Naive thymus-derived CD8-positive, alpha-beta T cell (primary cell): ENCODE measurements around the gene ZNF532. TPM values are rescaled to one million over a fixed set of nuclear protein-coding genes. Genes with fewer than 3 reads are reported as not detected.
A peak's percentile ranks its signal among the peaks of the same experiment; 100 is the strongest.
"Not testable (repeated sequence)": the region's sequence is repeated elsewhere in the genome, so short reads cannot be mapped to it uniquely, and the experiment has no call there.

Source experiments
- ATAC-seq, 2 donors: fragments of 150-1000 bp; cut with Tn5 transposase in 1 of 2; sonication (Bioruptor Pico), chemical (Tn5 transposase) in 1 of 2; 1 replicate in 1 of 2; 2 replicates in 1 of 2; pipeline ENCODE4 v1.10.0; 2021; ENCODE audit warnings: mild to moderate bottlenecking in 2 of 2, moderate library complexity in 2 of 2
- POLR2A ChIA-PET: fragments of 350-600 bp; sonication (Branson Sonifier 250); formaldehyde crosslinking; loops from one replicate; lab custom pipeline; 2021; ENCODE audit warnings: antibody characterized with exemption; lab: Charles Lee
- DNase-seq, 10 donors: peaks; one replicate each; pipeline versions ENCODE4 v3.0.0 to v3.0.0-alpha.2; 2020 to 2022
- H3K27ac Mint-ChIP-seq, 10 donors: one replicate each; pipeline ENCODE4 v1.8.0; 2020 to 2022; ENCODE audit warnings: mild to moderate bottlenecking in 10 of 10, mixed read lengths in 10 of 10, moderate library complexity in 4 of 10, inconsistent platforms in 1 of 10
- H3K27me3 Mint-ChIP-seq, 5 donors: one replicate each; pipeline ENCODE4 v1.8.0; 2021 to 2022; ENCODE audit warnings: mixed read lengths in 5 of 5
- H3K36me3 Mint-ChIP-seq, 3 donors: one replicate each; pipeline ENCODE4 v1.8.0; 2020 to 2022; ENCODE audit warnings: mixed read lengths in 3 of 3, mild to moderate bottlenecking in 2 of 3, inconsistent platforms in 1 of 3
- H3K4me1 Mint-ChIP-seq, 4 donors: one replicate each; pipeline ENCODE4 v1.8.0; 2021 to 2022; ENCODE audit warnings: mixed read lengths in 4 of 4
- H3K4me3 Mint-ChIP-seq, 10 donors: one replicate each; pipeline ENCODE4 v1.8.0; 2020 to 2022; ENCODE audit warnings: mild to moderate bottlenecking in 10 of 10, mixed read lengths in 10 of 10, moderate library complexity in 6 of 10, inconsistent platforms in 1 of 10
- H3K9me3 Mint-ChIP-seq, 9 donors: one replicate each; pipeline ENCODE4 v1.8.0; 2020 to 2022; ENCODE audit warnings: mixed read lengths in 9 of 9, mild to moderate bottlenecking in 3 of 9, inconsistent platforms in 1 of 9, moderate library complexity in 1 of 9
- polyA plus RNA-seq, 3 donors: library from polyadenylated mRNA; unstranded; fragments of 300-500 nt; fragmentation: Illumina TruSeq; gene quantifications; one replicate each; pipeline ENCODE4 v1.2.3, GENCODE V29; 2021
- total RNA-seq, 8 experiments: library from RNA in 2 of 8; stranded (reverse) in 2 of 8; gene quantifications; one replicate each; pipeline ENCODE4 v1.2.3 and lab custom pipeline; 2021 to 2026

ZNF532 gene, protein sequence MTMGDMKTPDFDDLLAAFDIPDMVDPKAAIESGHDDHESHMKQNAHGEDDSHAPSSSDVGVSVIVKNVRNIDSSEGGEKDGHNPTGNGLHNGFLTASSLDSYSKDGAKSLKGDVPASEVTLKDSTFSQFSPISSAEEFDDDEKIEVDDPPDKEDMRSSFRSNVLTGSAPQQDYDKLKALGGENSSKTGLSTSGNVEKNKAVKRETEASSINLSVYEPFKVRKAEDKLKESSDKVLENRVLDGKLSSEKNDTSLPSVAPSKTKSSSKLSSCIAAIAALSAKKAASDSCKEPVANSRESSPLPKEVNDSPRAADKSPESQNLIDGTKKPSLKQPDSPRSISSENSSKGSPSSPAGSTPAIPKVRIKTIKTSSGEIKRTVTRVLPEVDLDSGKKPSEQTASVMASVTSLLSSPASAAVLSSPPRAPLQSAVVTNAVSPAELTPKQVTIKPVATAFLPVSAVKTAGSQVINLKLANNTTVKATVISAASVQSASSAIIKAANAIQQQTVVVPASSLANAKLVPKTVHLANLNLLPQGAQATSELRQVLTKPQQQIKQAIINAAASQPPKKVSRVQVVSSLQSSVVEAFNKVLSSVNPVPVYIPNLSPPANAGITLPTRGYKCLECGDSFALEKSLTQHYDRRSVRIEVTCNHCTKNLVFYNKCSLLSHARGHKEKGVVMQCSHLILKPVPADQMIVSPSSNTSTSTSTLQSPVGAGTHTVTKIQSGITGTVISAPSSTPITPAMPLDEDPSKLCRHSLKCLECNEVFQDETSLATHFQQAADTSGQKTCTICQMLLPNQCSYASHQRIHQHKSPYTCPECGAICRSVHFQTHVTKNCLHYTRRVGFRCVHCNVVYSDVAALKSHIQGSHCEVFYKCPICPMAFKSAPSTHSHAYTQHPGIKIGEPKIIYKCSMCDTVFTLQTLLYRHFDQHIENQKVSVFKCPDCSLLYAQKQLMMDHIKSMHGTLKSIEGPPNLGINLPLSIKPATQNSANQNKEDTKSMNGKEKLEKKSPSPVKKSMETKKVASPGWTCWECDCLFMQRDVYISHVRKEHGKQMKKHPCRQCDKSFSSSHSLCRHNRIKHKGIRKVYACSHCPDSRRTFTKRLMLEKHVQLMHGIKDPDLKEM (N-terminal part only)
- total RNA-seq: 1 to 10 TPM; 6.6 to 7.8 TPM
- polyA plus RNA-seq: under 1 TPM in 2 of 3 donors, not detected in 1; 0.07 to 0.98 TPM
- 1.5 to 8.6 (median 4.9) reads per million in 6 experiments for total RNA-seq (lab: John Stamatoyannopoulos, UW)

DNA sequence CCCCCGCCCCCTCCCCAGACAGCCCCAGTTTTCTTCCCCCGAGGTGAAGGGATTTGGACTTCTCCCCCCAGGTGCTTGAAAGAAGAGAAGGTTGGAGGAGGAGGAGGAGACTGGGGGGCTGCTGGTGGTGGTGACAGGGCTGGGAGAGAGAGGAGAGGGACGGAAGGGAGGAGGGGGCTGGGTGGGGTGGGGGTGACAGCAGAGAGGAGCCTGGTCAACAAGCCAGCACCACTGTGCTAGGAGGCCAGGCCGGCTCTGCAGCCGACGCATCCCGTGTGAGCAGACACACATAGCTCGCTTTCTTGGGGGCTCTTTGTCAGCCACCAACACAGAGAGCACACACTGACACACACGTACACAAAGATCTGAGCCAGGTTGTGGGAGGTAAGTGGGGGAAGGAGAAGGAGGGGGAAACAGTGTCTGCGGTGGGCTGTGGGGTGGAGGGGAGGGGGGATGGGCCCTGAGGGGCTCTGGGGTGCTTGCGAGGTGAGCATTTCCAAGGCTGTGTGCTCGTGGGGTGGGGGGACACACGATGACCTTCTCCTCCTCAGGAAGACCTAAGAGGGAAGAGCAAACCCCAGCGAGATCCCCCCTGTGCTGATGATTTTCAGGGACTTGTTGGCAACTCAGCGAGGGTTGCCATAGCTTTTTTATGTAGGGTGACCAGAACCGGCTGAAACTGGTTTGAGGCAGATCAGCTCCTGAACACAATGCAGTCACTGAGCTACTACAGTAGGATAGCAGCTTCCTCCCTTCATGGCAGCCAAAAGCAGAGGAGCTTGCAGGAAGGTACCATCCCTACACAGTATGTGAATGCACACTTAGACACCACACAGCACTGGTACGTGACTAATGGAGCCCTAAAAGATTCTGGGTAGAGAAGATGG is at the start of gene ZNF532:
ZNF532 (plus strand) TSS at position 732 of the 887 bp plus-strand sequence. CDS start 53,411 bp downstream, outside the sequence.
- Mint-ChIP-seq H3K4me1 (peaks cover 0 to 15% (median 7%) of the 10 kb centered on the region in 4 donors), H3K27ac (peak within 1 kb of the TSS in 5 of 10 donors; percentile 15 to 58 (median 49)), H3K27me3 (peaks cover 41 to 91% (median 60%) of the 10 kb centered on the region in 5 donors), H3K36me3 (peaks cover 0 to 16% (median 2%) of the 10 kb centered on the region in 3 donors), H3K9me3 (peaks cover 0 to 13% (median 3%) of the 10 kb centered on the region in 9 donors), H3K4me3 (peak within 1 kb of the TSS; percentile 36 to 77 (median 53))
- peak; percentile 20 to 46 for ATAC-seq
- peak in 3 of 10 donors; percentile 3 to 12 (median 4) for DNase-seq
- POLR2A ChIA-PET: interaction anchor here (1.4 kb wide), 1 partner anchor 17 kb away, joined by 4 read pairs; no protein-coding TSS in a partner anchor

DNA sequence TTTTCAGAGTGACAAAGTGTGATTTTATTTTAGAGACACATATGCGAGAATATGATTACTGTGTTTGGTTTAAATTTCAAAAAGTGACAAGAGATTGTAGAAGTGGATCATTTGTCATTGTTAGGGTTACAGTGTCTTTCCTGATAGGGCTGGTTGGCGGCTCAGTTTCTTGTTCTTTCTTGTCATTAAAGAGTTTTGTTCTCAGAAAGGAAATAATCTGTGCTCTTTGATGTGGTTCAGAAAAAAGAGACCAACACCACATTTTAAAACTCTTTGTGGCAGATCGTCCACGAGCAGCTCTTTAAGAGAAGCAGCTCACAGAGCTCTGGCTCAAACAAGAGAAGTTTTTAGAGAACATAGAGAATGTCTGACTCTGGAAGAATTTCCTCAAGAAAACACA is 45.6 kb upstream of the ZNF532 start:
- Mint-ChIP-seq H3K27me3 (peaks cover 39 to 78% (median 43%) of the 10 kb centered on the region in 5 donors), H3K27ac (peak overlapping the region in 4 of 10 donors; percentile 3 to 82 (median 38)), H3K4me3 (peak overlapping the region in 7 of 10 donors; percentile 12 to 68 (median 41)), H3K9me3 (peaks cover 0 to 6% (median 2%) of the 10 kb centered on the region in 9 donors), H3K36me3 (peaks cover 0 to 4% (median 0%) of the 10 kb centered on the region in 3 donors), H3K4me1 (peaks cover 14 to 21% (median 15%) of the 10 kb centered on the region in 4 donors)
- peak; percentile 91 to 94 for ATAC-seq
- DNase-seq: peak in 7 of 10 donors; percentile 14 to 84 (median 48)
- POLR2A ChIA-PET: no interaction called here

DNA sequence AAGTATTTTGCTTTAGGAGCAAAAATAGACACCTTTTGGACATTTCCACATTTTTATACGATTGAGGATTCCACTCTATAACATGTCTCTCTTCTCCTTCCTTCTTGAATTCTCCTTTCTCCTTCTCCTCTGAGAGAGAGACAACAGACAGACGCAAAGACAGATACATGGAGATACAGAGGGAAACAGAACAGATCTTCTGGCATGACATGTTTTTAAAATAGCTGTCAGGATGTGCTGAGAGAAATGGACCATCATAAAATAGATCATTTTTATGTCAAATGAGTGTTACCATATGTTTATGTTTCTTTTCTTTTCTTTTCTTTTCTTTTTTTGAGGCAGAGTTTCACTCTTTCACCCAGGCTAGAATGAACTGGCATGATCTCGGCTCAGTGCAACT is 44.4 kb upstream of the ZNF532 start:
- peaks cover 0 to 2% (median 0%) of the 10 kb centered on the region in 3 donors for H3K36me3 Mint-ChIP-seq
- POLR2A ChIA-PET: no interaction called here
- no peak for DNase-seq
- ATAC-seq: no peak
- peaks cover 14 to 21% (median 15%) of the 10 kb centered on the region in 4 donors for H3K4me1 Mint-ChIP-seq
- peaks cover 35 to 74% (median 40%) of the 10 kb centered on the region in 5 donors for H3K27me3 Mint-ChIP-seq
- no peak overlapping the region for H3K27ac Mint-ChIP-seq
- H3K4me3 Mint-ChIP-seq: peak overlapping the region in 4 of 10 donors; percentile 12 to 51 (median 37)
- H3K9me3 Mint-ChIP-seq: no peaks in the 10 kb centered on the region

DNA sequence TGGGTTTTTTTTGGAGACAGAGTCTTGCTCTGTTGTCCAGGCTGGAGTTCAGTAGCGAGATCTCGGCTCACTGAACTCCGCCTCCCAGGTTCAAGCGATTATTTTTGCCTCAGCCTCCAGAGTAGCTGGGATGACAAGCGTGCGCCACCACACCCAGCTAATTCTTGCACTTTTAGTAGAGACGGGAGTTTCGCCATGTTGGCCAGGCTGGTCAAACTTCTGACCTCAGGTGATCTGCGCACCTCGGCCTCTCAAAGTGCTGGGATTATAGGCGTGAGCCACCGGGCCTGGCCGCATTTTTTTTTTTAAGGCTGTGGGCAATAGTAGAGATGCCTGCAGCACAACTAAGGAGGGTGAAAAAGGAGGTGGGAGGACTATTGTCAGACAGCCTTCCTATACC is 41.7 kb upstream of the ZNF532 start:
- H3K27ac Mint-ChIP-seq: no peak overlapping the region
- H3K27me3 Mint-ChIP-seq: peaks cover 28 to 71% (median 35%) of the 10 kb centered on the region in 5 donors
- peaks cover 0 to 2% (median 0%) of the 10 kb centered on the region in 3 donors for H3K36me3 Mint-ChIP-seq
- no peak for ATAC-seq
- H3K4me3 Mint-ChIP-seq: no peak overlapping the region
- peaks cover 15 to 21% (median 15%) of the 10 kb centered on the region in 4 donors for H3K4me1 Mint-ChIP-seq
- peaks cover 0 to 3% (median 0%) of the 10 kb centered on the region in 9 donors for H3K9me3 Mint-ChIP-seq
- POLR2A ChIA-PET: no interaction called here
- DNase-seq: no peak

DNA sequence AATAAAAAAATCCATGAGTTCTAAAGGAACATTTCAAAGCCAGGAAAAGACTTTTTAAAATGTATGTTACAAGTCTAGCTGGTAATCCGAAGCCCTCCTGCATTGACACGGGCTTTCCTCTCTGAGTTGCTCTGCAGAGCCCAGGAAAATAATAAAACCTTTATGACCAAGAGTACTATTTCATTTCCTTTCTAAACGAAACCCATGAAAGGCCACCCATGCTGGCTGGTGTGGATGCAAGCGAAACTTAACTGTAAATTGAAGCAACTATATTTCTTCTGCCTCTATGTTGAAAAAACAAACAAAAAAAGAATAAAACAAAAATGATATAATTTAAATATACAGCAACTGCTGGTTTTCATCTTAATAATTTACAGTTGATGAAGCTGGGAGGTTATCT is 41.3 kb upstream of the ZNF532 start:
- Mint-ChIP-seq H3K27me3 (peaks cover 31 to 75% (median 35%) of the 10 kb centered on the region in 5 donors), H3K36me3 (peaks cover 0 to 2% (median 0%) of the 10 kb centered on the region in 3 donors), H3K4me3 (no peak overlapping the region), H3K4me1 (peaks cover 15 to 21% (median 15%) of the 10 kb centered on the region in 4 donors), H3K27ac (no peak overlapping the region), H3K9me3 (peaks cover 0 to 5% (median 0%) of the 10 kb centered on the region in 9 donors)
- POLR2A ChIA-PET: no interaction called here
- ATAC-seq: no peak
- DNase-seq: no peak

DNA sequence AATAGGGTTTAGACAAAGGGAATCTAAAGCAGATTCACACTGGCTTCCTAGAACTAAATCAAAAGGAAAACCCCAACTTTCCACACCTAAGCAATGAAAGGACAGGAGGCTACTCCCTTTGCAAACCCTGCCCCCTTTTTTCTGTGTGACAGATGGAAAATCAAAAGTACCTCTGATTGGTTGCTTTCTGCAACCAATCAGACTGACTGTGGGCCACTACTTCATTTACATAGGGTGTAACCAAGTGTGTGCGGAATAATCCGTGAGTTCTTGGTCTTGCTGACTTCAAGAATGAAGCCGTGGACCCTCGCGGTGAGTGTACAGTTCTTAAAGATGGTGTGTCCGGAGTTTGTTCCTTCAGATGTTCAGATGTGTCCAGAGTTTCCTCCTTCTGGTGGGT is 37.8 kb upstream of the ZNF532 start:
- ATAC-seq, H3K4me1 Mint-ChIP-seq, H3K9me3 Mint-ChIP-seq, H3K4me3 Mint-ChIP-seq, POLR2A ChIA-PET, DNase-seq, H3K27ac Mint-ChIP-seq, H3K36me3 Mint-ChIP-seq: not testable (repeated sequence)
- H3K27me3 Mint-ChIP-seq: peaks cover 32 to 80% (median 41%) of the 10 kb centered on the region in 5 donors

DNA sequence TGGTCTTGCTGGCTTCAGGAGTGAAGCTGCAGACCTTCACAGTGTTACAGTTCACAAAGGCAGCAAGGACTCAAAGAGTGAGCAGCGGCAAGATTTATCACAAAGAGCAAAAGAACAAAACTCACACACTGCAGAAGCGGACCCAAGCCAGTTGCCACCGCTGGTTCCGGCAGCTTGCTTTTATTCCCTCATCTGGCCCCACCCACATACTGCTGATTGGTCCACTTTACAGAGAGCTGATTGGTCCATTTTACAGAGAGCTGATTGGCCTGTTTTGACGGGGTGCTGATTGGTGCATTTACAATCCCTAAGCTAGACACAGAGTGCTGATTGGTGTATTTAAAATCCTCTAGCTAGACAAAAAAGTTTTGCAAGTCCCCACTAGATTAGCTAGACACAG is 37.2 kb upstream of the ZNF532 start:
- ATAC-seq (no peak), DNase-seq (no peak)
- Mint-ChIP-seq H3K4me1 (peaks cover 0 to 3% (median 0%) of the 10 kb centered on the region in 4 donors), H3K4me3 (no peak overlapping the region), H3K36me3 (peaks cover 0 to 2% (median 0%) of the 10 kb centered on the region in 3 donors), H3K9me3 (peaks cover 0 to 7% (median 0%) of the 10 kb centered on the region in 9 donors), H3K27ac (no peak overlapping the region), H3K27me3 (peaks cover 34 to 80% (median 41%) of the 10 kb centered on the region in 5 donors)
- POLR2A ChIA-PET: no interaction called here

DNA sequence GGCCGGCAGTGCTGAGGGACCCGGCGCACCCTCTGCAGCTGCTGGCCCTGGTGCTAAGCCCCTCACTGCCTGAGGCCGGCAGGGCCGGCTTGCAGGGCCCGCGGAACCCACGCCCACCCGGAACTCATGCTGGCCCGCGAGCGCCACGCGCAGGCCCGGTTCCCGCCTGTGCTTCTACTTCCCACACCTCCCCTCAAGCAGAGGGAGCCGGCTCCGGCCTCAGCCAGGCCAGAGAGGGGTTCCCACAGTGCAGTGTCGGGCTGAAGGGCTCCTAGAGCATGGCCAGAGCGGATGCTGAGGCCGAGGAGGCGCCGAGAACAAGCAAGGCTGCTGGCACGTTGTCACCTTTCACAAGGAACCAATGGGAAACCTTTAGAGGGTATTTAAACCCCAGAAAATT is 36.8 kb upstream of the ZNF532 start:
- POLR2A ChIA-PET: no interaction called here
- Mint-ChIP-seq H3K36me3 (peaks cover 0 to 2% (median 0%) of the 10 kb centered on the region in 3 donors), H3K27ac (no peak overlapping the region), H3K4me1 (peaks cover 0 to 3% (median 0%) of the 10 kb centered on the region in 4 donors), H3K27me3 (peaks cover 32 to 80% (median 40%) of the 10 kb centered on the region in 5 donors), H3K4me3 (no peak overlapping the region), H3K9me3 (peaks cover 0 to 7% (median 0%) of the 10 kb centered on the region in 9 donors)
- ATAC-seq (no peak), DNase-seq (no peak)

DNA sequence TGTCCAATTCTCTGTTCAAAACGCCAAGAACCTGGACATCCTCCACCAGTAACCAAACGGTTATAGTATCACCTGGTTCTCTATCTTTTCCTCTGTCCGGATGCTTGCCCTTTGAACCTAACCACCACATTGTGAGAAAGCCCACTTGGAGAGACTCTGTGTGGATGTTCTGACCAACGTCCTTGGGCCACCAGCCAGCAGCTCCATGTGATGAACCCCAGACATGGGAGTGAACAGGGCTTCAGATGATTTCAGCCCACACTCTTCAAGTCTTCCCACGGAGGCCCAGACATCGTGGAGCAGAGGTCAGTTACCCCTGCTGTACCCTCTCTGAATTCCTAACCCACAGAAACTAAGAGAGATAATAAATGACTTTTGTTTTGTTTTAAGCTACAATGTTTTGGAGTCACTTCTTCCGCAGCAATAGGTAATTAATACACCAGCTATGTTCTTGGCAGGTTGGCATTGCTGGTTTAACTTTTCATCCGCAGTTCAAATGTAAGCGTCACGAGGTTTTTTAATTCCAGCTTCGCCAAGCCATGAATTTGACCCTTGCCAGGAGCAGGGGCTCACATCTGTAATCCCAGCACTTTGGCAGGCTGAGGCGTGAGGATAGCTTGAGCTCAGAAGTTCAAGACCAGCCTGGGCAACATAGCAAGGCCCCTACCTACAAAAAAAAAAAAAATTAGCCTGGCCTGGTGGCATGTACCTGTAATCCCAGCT is 36.1 kb upstream of the ZNF532 start:
- H3K4me1 Mint-ChIP-seq: peaks cover 0 to 3% (median 0%) of the 10 kb centered on the region in 4 donors
- POLR2A ChIA-PET: no interaction called here
- no peak overlapping the region for H3K27ac Mint-ChIP-seq

DNA sequence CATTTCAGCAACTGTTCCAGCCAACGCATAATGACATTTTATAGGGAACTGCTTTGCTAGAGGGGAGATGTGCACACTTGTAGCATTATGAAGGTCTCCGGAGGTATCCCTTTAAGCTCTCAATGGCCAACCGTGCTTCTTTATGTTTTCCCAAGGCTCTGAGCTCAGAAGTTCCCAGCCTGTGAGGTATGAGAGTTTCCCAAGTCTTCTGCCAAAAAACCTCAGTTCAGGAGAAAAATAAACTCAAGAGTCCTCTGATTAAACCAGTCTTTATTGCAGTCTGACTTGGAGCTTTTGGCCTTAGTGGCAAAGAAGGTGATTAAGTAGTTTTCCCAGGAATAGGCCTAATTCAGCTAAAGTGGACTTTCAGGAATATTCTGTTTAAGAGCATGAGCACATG is 35.4 kb upstream of the ZNF532 start:
- POLR2A ChIA-PET: no interaction called here
- no peak for ATAC-seq

More for the DNA sequence above, 36.1 kb upstream of the ZNF532 start:
- Mint-ChIP-seq H3K27me3 (peaks cover 31 to 77% (median 40%) of the 10 kb centered on the region in 5 donors), H3K4me3 (no peak overlapping the region), H3K9me3 (peaks cover 0 to 7% (median 0%) of the 10 kb centered on the region in 9 donors), H3K36me3 (peaks cover 0 to 2% (median 0%) of the 10 kb centered on the region in 3 donors)
- ATAC-seq: no peak
- no peak for DNase-seq

More for the DNA sequence above, 35.4 kb upstream of the ZNF532 start:
- Mint-ChIP-seq H3K9me3 (peaks cover 0 to 7% (median 0%) of the 10 kb centered on the region in 9 donors), H3K27ac (no peak overlapping the region), H3K4me3 (no peak overlapping the region), H3K36me3 (peaks cover 0 to 2% (median 0%) of the 10 kb centered on the region in 3 donors), H3K27me3 (peaks cover 34 to 82% (median 38%) of the 10 kb centered on the region in 5 donors), H3K4me1 (peaks cover 0 to 3% (median 0%) of the 10 kb centered on the region in 4 donors)
- no peak for DNase-seq
